GM18505 (cell line): ENCODE measurements around the gene PLA2G3.

ENCODE experiments used
- ATAC-seq: cut with Tn5 transposase; IDR thresholded peaks from one replicate; pipeline ENCODE4 v1.9.1; 2021; ENCODE audit not compliant: unreplicated experiment
- POLR2A ChIP-seq: IDR thresholded peaks from 4 replicates; pipeline ENCODE4 v1.6.1; 2011; ENCODE audit warnings: borderline replicate concordance; ENCODE audit not compliant: insufficient read depth, insufficient read length; ENCODE audit errors: extremely low read depth

Gene PLA2G3

GRCh38 chr22:31139066-31139465 is 1.2 kb downstream of the PLA2G3 start:
- TF ChIP-seq POLR2A, result no peak
- no peak for ATAC-seq

DNA sequence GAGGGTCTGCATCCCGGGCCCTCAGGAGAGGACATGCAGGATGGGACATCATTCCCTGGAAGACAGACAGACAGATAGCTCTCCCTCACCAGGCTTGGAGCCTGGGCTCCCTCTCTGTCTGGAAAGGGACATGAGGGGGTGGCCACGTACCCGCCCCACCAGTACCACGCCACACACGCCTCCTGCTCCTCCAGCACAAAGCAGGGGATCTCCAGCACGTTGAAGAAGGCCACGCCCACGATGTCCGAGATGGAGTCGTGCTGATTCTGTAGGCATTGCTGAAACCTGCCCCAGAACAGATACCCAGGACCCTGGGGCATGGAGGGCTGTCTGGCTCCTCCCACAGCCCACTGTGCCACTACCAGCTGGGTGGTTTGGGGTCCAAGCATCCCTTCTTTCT is 2.2 kb downstream of the PLA2G3 start:
- TF ChIP-seq POLR2A, result no peak
- no peak for ATAC-seq

GRCh38 chr22:31137721-31138120 is 2.6 kb downstream of the PLA2G3 start:
- TF ChIP-seq POLR2A, result no peak
- ATAC-seq, result no peak

- no peak for TF ChIP-seq POLR2A
- no peak for ATAC-seq
Measured at GRCh38 chr22:31136711-31137110, 3.6 kb downstream of the PLA2G3 start.

DNA sequence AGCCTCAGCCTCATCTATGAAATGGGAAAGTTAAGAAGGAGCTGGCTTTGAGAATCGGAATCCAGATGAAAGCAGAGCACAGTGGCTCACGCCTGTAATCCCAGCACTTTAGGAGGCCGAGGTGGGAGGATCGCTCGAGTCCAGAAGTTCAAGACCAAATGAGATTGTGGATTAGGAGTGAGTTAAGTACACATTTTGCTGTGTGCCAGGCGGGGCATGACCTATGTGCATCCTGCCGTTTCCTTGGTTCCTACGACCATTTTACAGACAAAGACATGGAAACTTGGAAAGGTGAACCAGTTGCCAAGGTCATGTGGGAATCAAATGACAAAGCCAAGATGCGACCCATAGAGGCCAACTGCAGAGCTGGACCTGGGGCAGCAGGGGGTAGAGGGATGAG is 4.2 kb downstream of the PLA2G3 start:
- no peak for ATAC-seq
- no peak for TF ChIP-seq POLR2A

- no peak for ATAC-seq
- no peak for TF ChIP-seq POLR2A
Measured at GRCh38 chr22:31135706-31136105, 4.6 kb downstream of the PLA2G3 start.

DNA sequence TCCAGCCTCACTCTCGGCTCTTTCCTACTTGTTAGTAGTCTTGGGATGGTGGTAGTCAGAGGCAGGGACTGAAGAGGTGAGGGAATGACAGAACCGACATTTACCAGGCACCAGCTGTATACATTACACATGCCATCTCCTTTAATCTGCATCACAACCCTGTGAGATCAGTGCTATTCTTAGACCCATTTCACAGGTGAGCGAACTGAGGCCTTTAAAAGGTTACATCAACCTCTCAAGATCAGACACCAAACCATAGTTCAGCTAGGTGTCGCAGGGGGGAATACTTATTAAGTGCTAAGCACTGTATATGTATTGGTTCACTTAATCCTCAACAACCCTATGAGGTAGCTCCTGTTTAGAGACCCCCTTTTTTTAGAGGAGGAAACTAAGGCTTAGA is 5.6 kb downstream of the PLA2G3 start:
- no peak for ATAC-seq
- TF ChIP-seq POLR2A, result no peak

DNA sequence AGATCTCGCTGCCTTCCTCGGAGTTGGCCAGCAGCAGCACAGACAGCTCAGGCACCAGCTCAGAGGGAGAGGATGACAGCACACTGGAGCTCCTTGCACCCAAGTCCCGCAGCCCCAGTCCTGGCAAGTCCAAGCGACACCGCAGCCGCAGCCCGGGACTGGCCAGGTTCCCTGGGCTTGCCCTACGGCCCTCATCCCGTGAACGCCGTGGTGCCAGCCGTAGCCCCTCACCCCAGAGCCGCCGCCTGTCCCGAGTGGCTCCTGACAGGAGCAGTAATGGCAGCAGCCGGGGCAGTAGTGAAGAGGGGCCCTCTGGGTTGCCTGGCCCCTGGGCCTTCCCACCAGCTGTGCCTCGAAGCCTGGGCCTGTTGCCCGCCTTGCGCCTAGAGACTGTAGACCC is 6.4 kb downstream of the PLA2G3 start:
- TF ChIP-seq POLR2A, result no peak
- ATAC-seq, result no peak

DNA sequence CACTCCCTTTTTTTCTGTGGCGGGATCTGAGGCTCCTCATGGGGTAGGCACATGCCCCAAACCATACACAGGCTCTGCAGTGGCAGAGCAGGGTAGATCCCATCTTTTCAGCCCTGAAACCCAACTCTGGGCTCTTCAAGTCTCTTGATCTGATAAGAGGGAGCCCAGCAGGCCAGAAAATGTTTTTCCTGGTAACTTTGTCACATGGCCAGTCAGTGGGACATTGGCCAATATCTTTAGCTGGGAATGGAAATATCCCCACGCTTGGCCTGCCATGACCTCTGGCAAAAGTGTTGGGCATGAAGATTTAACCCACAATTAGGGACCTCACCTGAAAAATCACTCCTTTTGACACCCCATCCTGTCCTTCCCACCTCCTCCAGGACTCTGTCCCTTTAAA is 9.4 kb downstream of the PLA2G3 start:
- TF ChIP-seq POLR2A, result no peak
- ATAC-seq, result no peak

GRCh38 chr22:31128156-31128555 is 12.2 kb downstream of the PLA2G3 start:
- ATAC-seq, result no peak
- no peak for TF ChIP-seq POLR2A

- TF ChIP-seq POLR2A, result no peak
- ATAC-seq, result no peak
Measured at GRCh38 chr22:31127181-31127772, 13.0 kb downstream of the PLA2G3 start.

GRCh38 chr22:31126869-31127175 is 13.5 kb downstream of the PLA2G3 start:
- ATAC-seq, result no peak
- TF ChIP-seq POLR2A, result no peak

GRCh38 chr22:31126128-31126868 is 14.0 kb downstream of the PLA2G3 start:
- ATAC-seq, result no peak
- no peak for TF ChIP-seq POLR2A

DNA sequence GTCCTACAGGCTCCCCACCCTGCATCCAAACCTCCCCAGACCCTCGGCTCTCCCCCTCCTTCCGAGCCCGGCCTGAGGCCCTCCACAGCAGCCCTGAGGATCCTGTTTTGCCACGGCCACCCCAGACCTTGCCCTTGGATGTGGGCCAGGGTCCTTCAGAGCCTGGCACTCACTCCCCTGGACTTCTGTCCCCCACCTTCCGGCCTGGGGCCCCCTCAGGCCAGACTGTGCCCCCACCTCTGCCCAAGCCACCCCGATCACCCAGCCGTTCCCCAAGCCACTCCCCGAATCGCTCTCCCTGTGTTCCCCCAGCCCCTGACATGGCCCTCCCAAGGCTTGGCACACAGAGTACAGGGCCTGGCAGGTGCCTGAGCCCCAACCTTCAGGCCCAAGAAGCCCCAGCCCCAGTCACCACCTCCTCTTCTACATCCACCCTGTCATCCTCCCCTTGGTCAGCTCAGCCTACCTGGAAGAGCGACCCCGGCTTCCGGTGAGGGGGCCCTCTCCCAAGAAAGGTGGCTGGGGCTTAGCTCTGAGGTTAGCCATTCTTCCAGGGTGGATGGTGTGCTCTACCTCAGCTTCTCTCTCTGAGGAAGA is 14.7 kb downstream of the PLA2G3 start:
- ATAC-seq, result no peak
- no peak for TF ChIP-seq POLR2A
